C4-2B (cell line): ENCODE data around the gene GABRP.

Experiments used
- H3K27ac ChIP-seq: fragments of 450-650 bp; 2 replicates; pipeline ENCODE4 v1.5.1; 2017
- ZFX ChIP-seq: fragments of 450-650 bp; IDR thresholded peaks from 2 replicates; pipeline ENCODE4 v1.6.1; 2017
- TF ChIP-seq, protein P1 (sequence below): fragments of 450-650 bp; conservative IDR thresholded peaks from 2 replicates; pipeline ENCODE4 v1.5.1; 2017; ENCODE audit warnings: mild to moderate bottlenecking

Gene GABRP, protein sequence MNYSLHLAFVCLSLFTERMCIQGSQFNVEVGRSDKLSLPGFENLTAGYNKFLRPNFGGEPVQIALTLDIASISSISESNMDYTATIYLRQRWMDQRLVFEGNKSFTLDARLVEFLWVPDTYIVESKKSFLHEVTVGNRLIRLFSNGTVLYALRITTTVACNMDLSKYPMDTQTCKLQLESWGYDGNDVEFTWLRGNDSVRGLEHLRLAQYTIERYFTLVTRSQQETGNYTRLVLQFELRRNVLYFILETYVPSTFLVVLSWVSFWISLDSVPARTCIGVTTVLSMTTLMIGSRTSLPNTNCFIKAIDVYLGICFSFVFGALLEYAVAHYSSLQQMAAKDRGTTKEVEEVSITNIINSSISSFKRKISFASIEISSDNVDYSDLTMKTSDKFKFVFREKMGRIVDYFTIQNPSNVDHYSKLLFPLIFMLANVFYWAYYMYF

DNA sequence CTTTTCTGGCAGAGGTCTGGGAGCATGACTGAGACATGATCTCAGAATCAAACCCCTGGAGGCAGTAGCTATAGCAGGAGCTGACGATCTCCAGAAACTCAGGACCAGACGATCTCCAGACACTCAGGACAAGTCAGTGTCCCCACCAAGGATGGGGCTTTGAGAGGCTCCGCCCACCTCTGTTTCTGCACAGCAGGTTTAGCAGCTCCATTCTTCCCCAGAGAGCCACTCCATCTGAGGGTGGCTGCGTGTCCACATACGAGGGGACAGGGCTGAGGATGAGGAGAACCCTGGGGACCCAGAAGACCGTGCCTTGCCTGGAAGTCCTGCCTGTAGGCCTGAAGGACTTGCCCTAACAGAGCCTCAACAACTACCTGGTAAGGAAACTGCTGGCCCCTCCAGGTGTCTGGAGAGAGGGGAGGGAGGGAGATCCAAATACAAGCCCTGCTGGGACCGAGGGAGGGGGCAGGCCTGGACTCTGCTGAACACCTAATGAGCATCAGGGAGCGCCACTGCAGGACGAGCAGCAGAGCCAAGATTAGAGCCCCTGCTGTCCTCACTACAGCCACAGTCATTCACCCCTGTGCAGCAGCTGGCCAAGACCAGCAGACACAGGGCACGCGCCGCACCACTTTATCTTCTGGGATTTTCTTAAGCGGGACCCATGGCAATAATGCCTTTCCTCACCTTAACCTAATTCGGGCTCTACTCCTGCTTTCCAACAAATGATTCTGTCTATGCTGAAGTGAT is at the start of gene GABRP:
Gene GABRP, plus strand, starts transcription at position 228 of the 750 bp plus-strand sequence. CDS start 4,891 bp downstream, outside the sequence.
- no peak within 1 kb of the TSS for H3K27ac ChIP-seq
- no peak for TF ChIP-seq ZFX
- TF ChIP-seq, protein P1, sequence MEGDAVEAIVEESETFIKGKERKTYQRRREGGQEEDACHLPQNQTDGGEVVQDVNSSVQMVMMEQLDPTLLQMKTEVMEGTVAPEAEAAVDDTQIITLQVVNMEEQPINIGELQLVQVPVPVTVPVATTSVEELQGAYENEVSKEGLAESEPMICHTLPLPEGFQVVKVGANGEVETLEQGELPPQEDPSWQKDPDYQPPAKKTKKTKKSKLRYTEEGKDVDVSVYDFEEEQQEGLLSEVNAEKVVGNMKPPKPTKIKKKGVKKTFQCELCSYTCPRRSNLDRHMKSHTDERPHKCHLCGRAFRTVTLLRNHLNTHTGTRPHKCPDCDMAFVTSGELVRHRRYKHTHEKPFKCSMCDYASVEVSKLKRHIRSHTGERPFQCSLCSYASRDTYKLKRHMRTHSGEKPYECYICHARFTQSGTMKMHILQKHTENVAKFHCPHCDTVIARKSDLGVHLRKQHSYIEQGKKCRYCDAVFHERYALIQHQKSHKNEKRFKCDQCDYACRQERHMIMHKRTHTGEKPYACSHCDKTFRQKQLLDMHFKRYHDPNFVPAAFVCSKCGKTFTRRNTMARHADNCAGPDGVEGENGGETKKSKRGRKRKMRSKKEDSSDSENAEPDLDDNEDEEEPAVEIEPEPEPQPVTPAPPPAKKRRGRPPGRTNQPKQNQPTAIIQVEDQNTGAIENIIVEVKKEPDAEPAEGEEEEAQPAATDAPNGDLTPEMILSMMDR = no peak

DNA sequence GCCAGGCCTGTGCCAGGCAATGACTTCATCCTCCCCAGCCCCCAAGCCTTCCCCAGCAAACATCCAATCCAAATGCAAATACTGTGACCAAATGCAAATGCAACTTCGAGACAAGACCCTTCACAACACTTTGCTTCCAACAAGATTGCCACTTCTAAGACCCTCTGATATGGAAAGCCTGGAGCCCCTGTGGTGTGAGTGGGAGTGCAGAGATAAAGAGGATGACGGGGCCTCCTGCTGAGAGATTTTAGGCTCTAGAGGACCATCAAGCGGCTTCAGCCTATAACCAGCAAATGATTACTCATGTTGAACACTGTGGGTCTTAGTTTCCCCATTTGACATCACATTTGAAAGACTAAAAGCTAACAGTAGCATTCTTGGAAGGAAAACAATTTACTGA is 46.6 kb upstream of the GABRP start:
- TF ChIP-seq, protein P1 = no peak
- TF ChIP-seq ZFX = no peak
- H3K27ac ChIP-seq = no peak overlapping the region

DNA sequence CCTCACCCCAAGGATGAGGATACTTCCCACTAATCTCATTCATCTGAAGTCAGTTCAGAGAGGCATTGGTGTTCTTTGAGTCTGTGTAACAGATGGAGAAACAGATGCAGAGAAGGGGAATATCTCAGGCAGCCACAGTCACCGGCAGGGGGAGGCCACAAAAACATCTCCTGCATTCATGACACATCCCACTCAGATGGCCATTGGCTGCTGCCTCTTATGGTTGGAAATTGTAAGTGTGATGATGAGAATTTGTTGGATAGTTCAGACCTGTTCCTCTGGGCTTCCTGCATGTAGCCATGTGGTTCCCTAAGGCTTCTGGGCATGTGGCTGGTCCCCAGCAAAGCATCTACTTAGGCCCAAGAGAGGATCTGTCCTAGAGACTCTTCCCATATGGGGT is 45.9 kb upstream of the GABRP start:
- TF ChIP-seq, protein P1 = no peak; the same call in 1 of the 2 replicates
- no peak for TF ChIP-seq ZFX
- H3K27ac ChIP-seq = no peak overlapping the region

DNA sequence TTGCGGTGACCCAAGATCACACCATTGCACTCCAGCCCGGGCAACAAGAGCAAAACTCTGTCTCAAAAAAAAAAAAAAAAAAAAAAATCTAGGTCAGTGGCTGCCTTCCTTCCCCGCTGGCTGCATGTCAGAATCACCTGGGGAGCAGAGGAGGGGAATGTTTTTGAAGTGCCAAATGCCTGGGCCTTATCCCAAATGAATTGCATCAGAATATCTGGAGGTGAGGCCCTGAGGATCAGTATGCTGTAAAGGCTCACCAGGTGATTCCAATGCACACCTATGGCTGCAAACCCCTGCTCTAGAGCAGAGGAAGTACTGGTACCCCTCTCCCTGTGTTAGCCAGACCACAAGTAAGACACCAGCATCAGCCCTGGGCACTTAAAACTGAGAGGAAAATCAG is 44.7 kb upstream of the GABRP start:
- no peak for TF ChIP-seq ZFX
- TF ChIP-seq, protein P1 = no peak
- H3K27ac ChIP-seq = no peak overlapping the region

DNA sequence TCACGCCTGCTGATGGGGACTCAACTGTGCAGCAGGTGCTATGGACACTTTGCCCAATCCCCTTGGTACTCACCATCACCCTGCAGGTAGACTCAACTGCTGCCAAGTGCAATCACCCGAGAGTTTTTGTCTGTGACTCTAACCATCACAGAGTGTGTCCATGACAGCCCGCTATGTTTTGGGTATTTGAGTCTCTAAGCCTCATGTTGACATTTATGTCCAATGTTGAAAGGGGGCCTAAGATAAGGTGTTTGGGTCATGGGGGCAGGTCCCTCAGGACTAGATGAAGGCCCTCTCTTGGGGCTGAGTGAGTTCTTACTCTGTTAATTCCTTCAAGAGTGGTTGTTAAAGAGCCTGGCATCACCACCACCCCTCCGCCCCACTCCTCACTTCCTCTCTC is 44.1 kb upstream of the GABRP start:
- TF ChIP-seq ZFX = no peak
- TF ChIP-seq, protein P1 = no peak
- H3K27ac ChIP-seq = no peak overlapping the region

DNA sequence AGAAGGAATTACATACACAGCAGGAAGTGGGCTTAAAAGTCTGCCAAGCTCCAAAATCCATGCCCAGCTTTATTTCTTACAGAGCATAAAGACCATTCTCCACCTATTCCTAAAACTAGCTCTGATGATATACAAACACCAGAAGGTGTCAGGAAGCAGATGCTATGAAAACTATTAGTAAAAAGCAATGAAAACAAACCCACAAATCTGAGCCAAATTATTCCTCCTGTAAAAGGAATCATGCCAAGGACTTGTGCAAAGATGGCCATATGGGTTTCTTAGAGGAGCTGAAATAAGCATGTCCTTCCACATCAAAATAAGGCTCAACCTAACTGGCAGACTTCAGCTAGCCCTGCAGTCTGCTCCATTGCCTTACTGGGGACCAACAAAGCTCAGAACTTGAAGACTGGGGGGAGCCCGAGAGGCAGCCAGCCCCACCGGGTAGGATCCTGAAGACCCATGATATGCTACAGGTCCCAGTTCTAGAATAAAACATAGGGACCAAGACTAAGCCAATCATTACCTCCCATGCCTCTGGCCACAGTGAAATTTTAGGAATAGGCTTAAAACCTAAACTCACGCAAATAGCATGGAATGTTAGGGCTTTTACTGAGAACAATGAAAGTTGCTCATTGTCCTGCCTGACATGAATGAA is 42.8 kb upstream of the GABRP start:
- no peak for TF ChIP-seq ZFX
- TF ChIP-seq, protein P1 = no peak
- no peak overlapping the region for H3K27ac ChIP-seq
